GM18873 (cell line): Measurements from ENCODE around the gene PWP1.

Experiments used
- ATAC-seq: cut with Tn5 transposase; IDR thresholded peaks from one replicate; pipeline ENCODE4 v1.9.1; 2021; ENCODE audit warnings: mild to moderate bottlenecking, moderate library complexity, moderate number of reproducible peaks; ENCODE audit not compliant: unreplicated experiment, low FRiP score

PWP1 gene

GRCh38 chr12:107685360-107686248 is at the start of gene PWP1:
Gene PWP1, plus strand, starts transcription at chr12:107685799. Its CDS starts 101 bp downstream, at chr12:107685900.
- peak; percentile 65 for ATAC-seq

GRCh38 chr12:107641154-107641553 is 44.4 kb upstream of the PWP1 start:
- ATAC-seq, result no peak

GRCh38 chr12:107642240-107642639 is 43.4 kb upstream of the PWP1 start:
- no peak for ATAC-seq

GRCh38 chr12:107645630-107646333 is 39.8 kb upstream of the PWP1 start:
- no peak for ATAC-seq

- ATAC-seq, result no peak
Measured at GRCh38 chr12:107646436-107646835, 39.2 kb upstream of the PWP1 start.

- ATAC-seq, result no peak
Measured at GRCh38 chr12:107649661-107650061, 35.9 kb upstream of the PWP1 start.

- no peak for ATAC-seq
Measured at GRCh38 chr12:107650977-107651376, 34.6 kb upstream of the PWP1 start.

GRCh38 chr12:107651571-107652449 is 33.8 kb upstream of the PWP1 start:
- ATAC-seq, result no peak

- no peak for ATAC-seq
Measured at GRCh38 chr12:107653519-107653918, 32.1 kb upstream of the PWP1 start.

- no peak for ATAC-seq
Measured at GRCh38 chr12:107654873-107655272, 30.7 kb upstream of the PWP1 start.

- ATAC-seq, result no peak
Measured at GRCh38 chr12:107655281-107656065, 30.1 kb upstream of the PWP1 start.

- ATAC-seq, result no peak
Measured at GRCh38 chr12:107656302-107656701, 29.3 kb upstream of the PWP1 start.

GRCh38 chr12:107657133-107657532 is 28.5 kb upstream of the PWP1 start:
- no peak for ATAC-seq

GRCh38 chr12:107657621-107658020 is 28.0 kb upstream of the PWP1 start:
- no peak for ATAC-seq

- no peak for ATAC-seq
Measured at GRCh38 chr12:107660235-107660634, 25.4 kb upstream of the PWP1 start.

GRCh38 chr12:107660861-107661415 is 24.7 kb upstream of the PWP1 start:
- no peak for ATAC-seq

- ATAC-seq, result no peak
Measured at GRCh38 chr12:107661830-107662229, 23.8 kb upstream of the PWP1 start.

GRCh38 chr12:107662484-107662883 is 23.1 kb upstream of the PWP1 start:
- ATAC-seq, result no peak

GRCh38 chr12:107663277-107663676 is 22.3 kb upstream of the PWP1 start:
- ATAC-seq, result no peak

- no peak for ATAC-seq
Measured at GRCh38 chr12:107666009-107666408, 19.6 kb upstream of the PWP1 start.
